Osteoblast (primary cell): ENCODE measurements around the gene PLCG1. TPM values are rescaled to one million over a fixed set of nuclear protein-coding genes. Genes with fewer than 3 reads are reported as not detected.
"Not testable (repeated sequence)": the region's sequence is repeated elsewhere in the genome, so short reads cannot be mapped to it uniquely, and the experiment has no call there.

ENCODE experiments used
- DNase-seq: peaks from one replicate; pipeline ENCODE4 v3.0.0; 2011; ENCODE audit warnings: low spot score, mixed read lengths; ENCODE audit not compliant: insufficient read length; ENCODE audit errors: missing footprints
- H2AFZ ChIP-seq: 2 replicates; pipeline ENCODE4 v1.6.0; 2011; ENCODE audit warnings: mild to moderate bottlenecking, low read length
- H3K27ac ChIP-seq: 2 replicates; pipeline ENCODE4 v1.5.1; 2011; ENCODE audit warnings: mild to moderate bottlenecking, low read depth, low read length, moderate library complexity
- H3K27me3 ChIP-seq: 2 replicates; pipeline ENCODE4 v1.6.0; 2012; ENCODE audit warnings: mild to moderate bottlenecking, control low read depth, inconsistent platforms, low read length, moderate library complexity; ENCODE audit not compliant: insufficient read depth
- H3K36me3 ChIP-seq: 2 replicates; pipeline ENCODE4 v1.5.1; 2011; ENCODE audit warnings: mild to moderate bottlenecking, low read length, control low read depth, moderate library complexity; ENCODE audit not compliant: insufficient read depth
- H3K4me1 ChIP-seq: 2 replicates; pipeline ENCODE4 v1.5.1; 2011; ENCODE audit warnings: mild to moderate bottlenecking, low read length, control low read depth, moderate library complexity; ENCODE audit not compliant: insufficient read depth
- H3K4me2 ChIP-seq: 2 replicates; pipeline ENCODE4 v1.6.0; 2011; ENCODE audit warnings: mild to moderate bottlenecking, low read length; ENCODE audit not compliant: insufficient read depth
- H3K4me3 ChIP-seq: fragments of 200-600 bp; sonication (generic); 3 replicates; pipeline ENCODE4 v1.5.1; 2012; ENCODE audit warnings: mild to moderate bottlenecking, low read length, inconsistent platforms; ENCODE audit not compliant: insufficient read depth
- H3K79me2 ChIP-seq: 2 replicates; pipeline ENCODE4 v1.6.0; 2012; ENCODE audit warnings: mild to moderate bottlenecking, low read length, control low read depth, inconsistent platforms; ENCODE audit not compliant: insufficient read depth
- H3K9me3 ChIP-seq: 2 replicates; pipeline ENCODE4 v1.5.1; 2011; ENCODE audit warnings: low read depth, low read length, control low read depth
- H4K20me1 ChIP-seq: 2 replicates; pipeline ENCODE4 v1.6.0; 2012; ENCODE audit warnings: mild to moderate bottlenecking, low read length, control low read depth; ENCODE audit not compliant: insufficient read depth
- CTCF ChIP-seq: IDR thresholded peaks from 2 replicates; pipeline ENCODE4 v1.5.1; 2011; ENCODE audit warnings: mild to moderate bottlenecking, low read depth, low read length, moderate library complexity; ENCODE audit errors: extremely low read depth
- total RNA-seq: library from RNA; depleted of rRNA; stranded (reverse); fragments of >200 nt; gene quantifications from 2 replicates; pipeline ENCODE4 v1.2.3, GENCODE V29; 2012

The PLCG1 gene
- total RNA-seq, 1 donor = 72.4 TPM

- Histone ChIP-seq H3K79me2 (no peaks in the 10 kb centered on the region), H3K36me3 (peaks cover 63% of the 10 kb centered on the region)
- no peak for DNase-seq
Measured at GRCh38 chr20:41124451-41125094, 12.8 kb upstream of the PLCG1 start.

GRCh38 chr20:41125530-41126457 lies 11.5 kb upstream of the PLCG1 start:
- Histone ChIP-seq H3K9me3 (no peaks in the 10 kb centered on the region), H3K4me1 (no peaks in the 10 kb centered on the region), H2AFZ (no peak overlapping the region), H3K36me3 (peaks cover 55% of the 10 kb centered on the region), H4K20me1 (no peaks in the 10 kb centered on the region), H3K79me2 (no peaks in the 10 kb centered on the region), H3K27me3 (no peaks in the 10 kb centered on the region), H3K27ac (no peak overlapping the region), H3K4me3 (no peak overlapping the region), H3K4me2 (no peak overlapping the region)
- DNase-seq = no peak
- TF ChIP-seq CTCF = no peak

More at GRCh38 chr20:41124451-41125094, 12.8 kb upstream of the PLCG1 start:
- no peak overlapping the region for H3K4me3 ChIP-seq
- H3K4me1 ChIP-seq = no peaks in the 10 kb centered on the region
- no peak overlapping the region for H3K4me2 ChIP-seq
- H3K27me3 ChIP-seq = no peaks in the 10 kb centered on the region
- H3K27ac ChIP-seq = no peak overlapping the region
- no peaks in the 10 kb centered on the region for H3K9me3 ChIP-seq
- H4K20me1 ChIP-seq = no peaks in the 10 kb centered on the region
- H2AFZ ChIP-seq = no peak overlapping the region
- no peak for TF ChIP-seq CTCF

GRCh38 chr20:41126719-41127118 lies 10.6 kb upstream of the PLCG1 start:
- Histone ChIP-seq H3K36me3 (peaks cover 46% of the 10 kb centered on the region), H3K4me2 (no peak overlapping the region), H3K9me3 (no peaks in the 10 kb centered on the region), H3K4me3 (no peak overlapping the region), H4K20me1 (no peaks in the 10 kb centered on the region), H3K27ac (no peak overlapping the region), H2AFZ (no peak overlapping the region), H3K27me3 (no peaks in the 10 kb centered on the region), H3K79me2 (no peaks in the 10 kb centered on the region), H3K4me1 (no peaks in the 10 kb centered on the region)
- TF ChIP-seq CTCF = no peak
- DNase-seq = no peak

GRCh38 chr20:41128317-41128716 lies 9.0 kb upstream of the PLCG1 start:
- not testable (repeated sequence) for H3K4me3 ChIP-seq, H3K79me2 ChIP-seq, H3K9me3 ChIP-seq, H4K20me1 ChIP-seq, H3K4me2 ChIP-seq, H3K27me3 ChIP-seq, H3K4me1 ChIP-seq, DNase-seq, H3K27ac ChIP-seq, H2AFZ ChIP-seq
- H3K36me3 ChIP-seq = peaks cover 30% of the 10 kb centered on the region
